MG63 (cell line): ENCODE data around the gene MAPKAPK5. TPM values are rescaled to one million over a fixed set of nuclear protein-coding genes. Genes with fewer than 3 reads are reported as not detected.
"Not testable (repeated sequence)": the region's sequence is repeated elsewhere in the genome, so short reads cannot be mapped to it uniquely, and the experiment has no call there.

Source experiments
- DNase-seq: peaks from one replicate; pipeline ENCODE4 v3.0.0-alpha.2; 2020
- H3K27me3 ChIP-seq: fragments of 250-450 bp; sonication (Bioruptor Pico); 2 replicates; pipeline ENCODE4 v1.5.1; 2020; ENCODE audit warnings: mild to moderate bottlenecking, moderate library complexity
- H3K36me3 ChIP-seq: fragments of 250-450 bp; sonication (Bioruptor Pico); 2 replicates; pipeline ENCODE4 v1.5.1; 2020; ENCODE audit warnings: mild to moderate bottlenecking, moderate library complexity
- H3K4me3 ChIP-seq: fragments of 250-450 bp; sonication (Bioruptor Pico); 2 replicates; pipeline ENCODE4 v1.5.1; 2020; ENCODE audit warnings: mild to moderate bottlenecking, moderate library complexity
- H3K9me3 ChIP-seq: fragments of 250-450 bp; sonication (Bioruptor Pico); 2 replicates; pipeline ENCODE4 v1.5.1; 2020; ENCODE audit warnings: mild to moderate bottlenecking, moderate library complexity
- total RNA-seq: library from RNA; depleted of rRNA; stranded (reverse); fragments of >200 nt; shearing (Covaris generic); gene quantifications from 2 replicates; pipeline ENCODE4 v1.2.3, GENCODE V29; 2014; ENCODE audit warnings: low replicate concordance; rRNA removed

MAPKAPK5 gene, protein sequence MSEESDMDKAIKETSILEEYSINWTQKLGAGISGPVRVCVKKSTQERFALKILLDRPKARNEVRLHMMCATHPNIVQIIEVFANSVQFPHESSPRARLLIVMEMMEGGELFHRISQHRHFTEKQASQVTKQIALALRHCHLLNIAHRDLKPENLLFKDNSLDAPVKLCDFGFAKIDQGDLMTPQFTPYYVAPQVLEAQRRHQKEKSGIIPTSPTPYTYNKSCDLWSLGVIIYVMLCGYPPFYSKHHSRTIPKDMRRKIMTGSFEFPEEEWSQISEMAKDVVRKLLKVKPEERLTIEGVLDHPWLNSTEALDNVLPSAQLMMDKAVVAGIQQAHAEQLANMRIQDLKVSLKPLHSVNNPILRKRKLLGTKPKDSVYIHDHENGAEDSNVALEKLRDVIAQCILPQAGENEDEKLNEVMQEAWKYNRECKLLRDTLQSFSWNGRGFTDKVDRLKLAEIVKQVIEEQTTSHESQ
- 22.5 and 46.4 TPM in 2 replicates for total RNA-seq

DNA sequence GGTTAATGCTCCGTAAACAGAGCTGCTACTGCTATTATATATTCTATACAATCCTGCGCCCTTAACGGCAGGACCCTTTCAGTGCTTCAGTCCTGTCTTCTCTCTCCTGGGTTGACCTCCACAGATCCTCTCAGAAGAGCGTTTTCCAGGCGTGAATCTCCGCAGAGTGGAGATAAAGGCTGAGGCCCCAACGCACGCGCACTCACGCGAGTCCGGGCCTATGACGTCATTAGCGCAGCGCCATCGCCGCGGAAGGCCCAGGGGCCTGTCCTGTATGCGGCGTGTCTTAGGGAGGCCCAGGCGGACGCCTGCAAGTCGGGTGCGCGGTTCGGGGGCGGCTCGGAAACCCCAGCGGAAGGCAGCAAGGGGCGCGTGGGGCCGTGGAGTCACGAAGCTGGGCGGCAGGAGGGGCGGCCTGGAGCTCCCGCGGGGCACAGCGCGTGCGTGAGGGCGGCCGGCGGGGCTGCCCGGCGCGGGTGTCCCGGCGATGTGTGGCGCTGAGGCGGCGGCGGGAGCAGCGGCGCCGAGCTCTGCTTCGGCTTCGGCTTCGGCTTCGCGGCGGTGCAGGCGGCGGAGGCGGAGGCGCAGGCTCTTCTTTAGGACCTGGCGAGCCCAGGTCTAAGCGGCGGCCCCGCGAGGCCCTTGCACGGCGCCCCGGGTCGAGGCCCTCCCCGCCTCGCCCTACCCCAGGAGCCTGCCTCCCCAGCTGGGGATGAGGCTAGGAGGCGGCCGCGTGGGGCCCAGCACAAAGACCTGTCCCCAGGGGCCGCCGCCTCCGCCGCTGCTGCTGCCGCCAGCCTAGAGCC is at the start of gene MAPKAPK5:
TSS of gene MAPKAPK5 (plus strand) at position 479 of the 806 bp plus-strand sequence. CDS start 506 bp downstream, outside the sequence.
- peak within 1 kb of the TSS; percentile 78 for H3K4me3 ChIP-seq

DNA sequence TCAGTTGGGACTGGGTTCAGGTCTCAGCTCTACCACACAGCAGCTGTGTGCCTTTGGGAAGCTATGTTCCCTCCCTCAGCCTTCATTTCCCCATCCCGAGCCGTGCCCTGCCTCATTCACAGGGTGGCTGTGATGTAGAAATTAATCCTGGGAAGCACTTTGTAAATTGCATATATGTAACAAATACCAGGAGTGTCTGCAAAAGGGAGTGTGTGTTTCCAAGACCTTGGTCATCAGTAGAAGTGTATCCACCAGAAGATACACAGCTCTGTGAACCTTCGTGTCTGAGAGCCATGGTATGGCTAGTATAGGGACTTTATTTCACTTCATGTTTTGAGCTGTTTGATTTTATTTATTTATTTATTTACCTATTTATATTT is 49.2 kb upstream of the MAPKAPK5 start:
- no peaks in the 10 kb centered on the region for H3K9me3 ChIP-seq
- DNase-seq: no peak
- H3K36me3 ChIP-seq: no peaks in the 10 kb centered on the region; the same call in none of the 2 replicates
- H3K4me3 ChIP-seq: no peak overlapping the region
- H3K27me3 ChIP-seq: no peaks in the 10 kb centered on the region

More for the DNA sequence above, at the start of gene MAPKAPK5:
- Histone ChIP-seq H3K36me3 (peaks cover 38% of the 10 kb centered on the region), H3K9me3 (no peaks in the 10 kb centered on the region), H3K27me3 (no peaks in the 10 kb centered on the region)
- DNase-seq: peak; percentile 92

DNA sequence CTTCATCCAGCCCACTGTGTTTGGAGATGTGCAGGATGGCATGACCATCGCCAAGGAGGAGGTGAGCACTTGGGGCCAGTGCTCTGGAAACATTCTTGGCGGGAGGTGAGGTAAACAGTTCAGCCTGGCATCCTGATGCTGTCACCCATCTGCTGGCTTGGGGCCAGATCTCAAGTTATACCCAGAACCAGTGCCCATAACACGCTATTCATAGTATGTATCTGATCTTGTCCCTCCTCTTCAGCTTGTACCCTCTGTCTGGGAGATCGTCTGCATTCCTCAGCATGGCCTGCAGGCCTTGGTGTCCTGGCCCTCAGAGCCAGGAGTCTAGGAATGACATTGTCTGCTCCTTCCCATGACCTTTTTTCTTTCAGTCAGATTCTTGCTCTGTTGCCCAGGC is 43.8 kb upstream of the MAPKAPK5 start:
- no peak overlapping the region for H3K4me3 ChIP-seq
- no peak for DNase-seq
- H3K27me3 ChIP-seq: no peaks in the 10 kb centered on the region
- no peaks in the 10 kb centered on the region for H3K9me3 ChIP-seq
- H3K36me3 ChIP-seq: peaks cover 14% of the 10 kb centered on the region

DNA sequence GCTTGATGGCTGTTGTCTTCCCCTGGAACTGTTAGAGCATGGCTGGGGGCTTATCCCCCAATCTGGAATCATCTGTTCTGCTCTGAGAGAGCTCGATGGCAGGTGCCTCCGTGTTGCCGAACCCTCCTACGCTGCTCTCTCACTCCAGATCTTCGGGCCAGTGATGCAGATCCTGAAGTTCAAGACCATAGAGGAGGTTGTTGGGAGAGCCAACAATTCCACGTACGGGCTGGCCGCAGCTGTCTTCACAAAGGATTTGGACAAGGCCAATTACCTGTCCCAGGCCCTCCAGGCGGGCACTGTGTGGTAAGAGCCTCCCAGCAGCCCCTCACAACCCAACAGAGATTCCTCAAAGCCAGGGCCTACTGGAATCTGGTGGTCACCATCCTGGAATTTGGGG is 42.3 kb upstream of the MAPKAPK5 start:
- peaks cover 14% of the 10 kb centered on the region for H3K36me3 ChIP-seq
- H3K9me3 ChIP-seq: no peaks in the 10 kb centered on the region
- no peak overlapping the region for H3K4me3 ChIP-seq
- H3K27me3 ChIP-seq: no peaks in the 10 kb centered on the region
- no peak for DNase-seq

DNA sequence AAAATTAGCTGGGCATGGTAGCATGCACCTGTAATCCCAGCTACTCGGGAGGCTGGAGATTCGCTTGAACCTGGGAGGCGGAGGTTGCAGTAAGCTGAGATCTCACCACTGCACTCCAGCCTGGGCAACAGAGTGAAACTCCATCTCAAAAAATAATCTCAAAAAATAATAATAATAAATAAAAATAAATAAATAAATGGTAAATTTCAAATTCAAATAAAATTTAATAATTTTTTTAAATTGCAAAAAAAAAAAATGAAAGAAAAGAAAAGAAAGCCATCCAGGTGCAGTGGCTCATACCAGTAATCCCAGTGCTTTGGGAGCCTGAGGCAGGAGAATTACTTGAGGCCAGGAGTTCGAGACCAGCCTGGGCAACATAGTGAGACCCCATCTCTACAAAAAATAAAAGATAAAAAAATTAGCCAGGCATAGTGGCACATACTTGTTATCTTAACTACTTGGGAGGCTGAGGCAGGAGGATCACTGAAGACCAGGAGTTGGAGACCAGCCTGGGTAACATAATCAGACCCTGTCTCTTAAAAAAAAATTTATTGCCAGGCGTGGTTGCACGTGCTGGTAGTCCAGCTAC is 38.9 kb upstream of the MAPKAPK5 start:
- no peak for DNase-seq
- Histone ChIP-seq H3K36me3 (peaks cover 14% of the 10 kb centered on the region), H3K4me3 (no peak overlapping the region), H3K27me3 (no peaks in the 10 kb centered on the region), H3K9me3 (no peaks in the 10 kb centered on the region)

DNA sequence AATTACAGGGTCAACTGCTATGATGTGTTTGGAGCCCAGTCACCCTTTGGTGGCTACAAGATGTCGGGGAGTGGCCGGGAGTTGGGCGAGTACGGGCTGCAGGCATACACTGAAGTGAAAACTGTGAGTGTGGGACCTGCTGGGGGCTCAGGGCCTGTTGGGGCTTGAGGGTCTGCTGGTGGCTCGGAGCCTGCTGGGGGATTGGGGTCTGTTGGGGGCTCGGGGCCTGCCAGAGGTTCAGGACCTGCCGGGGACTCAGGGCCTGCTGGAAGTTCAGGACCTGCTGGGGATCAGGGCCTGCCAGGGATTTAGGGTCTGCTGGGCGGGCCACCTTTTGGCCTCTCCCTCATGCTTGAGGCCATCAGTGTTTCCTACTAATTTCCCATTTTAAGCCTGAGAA is 38.2 kb upstream of the MAPKAPK5 start:
- no peak for DNase-seq
- Histone ChIP-seq H3K27me3 (no peaks in the 10 kb centered on the region), H3K36me3 (peaks cover 14% of the 10 kb centered on the region), H3K9me3 (no peaks in the 10 kb centered on the region), H3K4me3 (no peak overlapping the region)

DNA sequence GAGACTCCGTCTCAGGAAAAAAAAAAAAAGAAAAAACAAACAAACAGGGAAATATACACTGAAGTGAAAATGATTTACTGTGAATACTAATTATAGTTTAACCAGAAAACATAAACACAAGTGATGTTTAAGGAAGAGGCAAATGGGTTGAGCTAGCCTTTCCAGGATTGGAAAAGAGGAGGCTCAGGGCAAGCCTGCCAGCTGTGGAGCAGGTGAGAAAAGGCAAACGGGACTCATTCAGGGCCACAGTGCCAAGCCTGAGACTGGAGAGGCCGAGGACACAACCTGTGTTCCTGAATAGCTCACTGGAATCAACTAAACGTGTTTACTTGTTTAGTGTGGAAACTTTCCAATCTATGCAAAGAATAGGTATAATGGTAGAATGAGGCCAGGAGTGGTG is 35.7 kb upstream of the MAPKAPK5 start:
- Histone ChIP-seq H3K36me3 (peaks cover 3% of the 10 kb centered on the region; the same call in 1 of the 2 replicates), H3K27me3 (no peaks in the 10 kb centered on the region), H3K9me3 (no peaks in the 10 kb centered on the region), H3K4me3 (no peak overlapping the region)
- DNase-seq: no peak

DNA sequence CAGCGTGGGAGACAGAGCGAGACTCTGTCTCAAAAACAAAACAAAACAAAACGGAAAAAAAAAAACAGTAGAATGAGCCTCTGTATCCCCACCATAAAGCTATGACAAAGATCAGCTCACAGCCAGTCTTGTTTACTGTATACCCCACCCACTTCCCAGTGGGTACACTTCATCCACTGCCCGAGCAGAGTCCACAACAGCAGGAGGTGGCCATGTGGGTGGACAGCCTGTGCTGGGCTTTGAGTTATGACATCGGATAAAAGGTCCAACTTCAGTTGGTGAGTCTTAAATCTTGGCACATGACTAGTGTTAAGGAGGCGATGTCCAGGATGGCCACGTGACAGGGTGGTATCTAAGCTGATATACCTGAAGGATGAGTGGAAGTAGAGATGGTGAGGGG is 34.8 kb upstream of the MAPKAPK5 start:
- Histone ChIP-seq H3K9me3 (no peaks in the 10 kb centered on the region), H3K4me3 (no peak overlapping the region), H3K27me3 (no peaks in the 10 kb centered on the region), H3K36me3 (peaks cover 3% of the 10 kb centered on the region; the same call in 1 of the 2 replicates)
- DNase-seq: no peak

DNA sequence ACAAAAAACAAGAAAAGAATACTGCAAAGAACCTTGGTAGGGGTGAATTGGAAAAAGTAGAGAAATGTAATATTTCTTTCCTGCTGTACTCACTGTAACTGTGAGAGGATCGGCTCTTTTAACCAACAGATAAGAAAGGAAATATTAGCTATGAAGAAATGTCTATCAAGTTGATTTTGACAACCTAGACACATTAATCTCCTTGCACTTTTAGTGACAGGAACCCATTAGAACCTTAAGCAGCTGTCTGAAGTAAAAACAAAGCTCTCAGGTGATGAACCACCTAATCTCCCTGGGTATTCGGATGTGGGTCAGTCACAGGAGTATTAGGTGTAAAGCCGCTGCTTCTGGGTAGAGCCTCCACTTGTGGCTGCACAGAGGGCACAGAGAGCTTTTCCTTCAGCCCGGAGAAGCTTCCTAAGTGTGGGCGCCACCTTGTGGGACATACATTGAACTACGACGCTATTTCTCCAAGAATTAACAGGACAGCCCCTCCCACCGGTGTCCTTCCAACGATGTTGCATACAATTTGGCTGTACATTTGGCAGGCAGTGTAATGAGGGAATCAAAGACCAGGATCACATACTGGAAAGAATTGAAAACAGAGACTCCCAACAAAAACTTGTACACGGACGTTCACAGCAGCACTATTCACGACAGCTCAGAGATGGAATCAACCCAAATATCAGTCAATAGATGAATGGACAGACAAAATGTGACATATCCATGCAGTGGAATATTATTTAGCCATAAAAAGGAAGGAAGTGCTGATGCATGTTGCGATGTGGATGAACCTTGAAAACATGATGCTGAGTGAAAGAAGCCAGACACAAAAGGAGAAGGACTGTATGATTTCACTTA is 28.9 kb upstream of the MAPKAPK5 start:
- peak; percentile 61 for DNase-seq
- H3K9me3 ChIP-seq: no peaks in the 10 kb centered on the region
- H3K4me3 ChIP-seq: no peak overlapping the region
- no peaks in the 10 kb centered on the region; the same call in 1 of the 2 replicates for H3K27me3 ChIP-seq
- H3K36me3 ChIP-seq: peaks cover 3% of the 10 kb centered on the region; the same call in 1 of the 2 replicates

DNA sequence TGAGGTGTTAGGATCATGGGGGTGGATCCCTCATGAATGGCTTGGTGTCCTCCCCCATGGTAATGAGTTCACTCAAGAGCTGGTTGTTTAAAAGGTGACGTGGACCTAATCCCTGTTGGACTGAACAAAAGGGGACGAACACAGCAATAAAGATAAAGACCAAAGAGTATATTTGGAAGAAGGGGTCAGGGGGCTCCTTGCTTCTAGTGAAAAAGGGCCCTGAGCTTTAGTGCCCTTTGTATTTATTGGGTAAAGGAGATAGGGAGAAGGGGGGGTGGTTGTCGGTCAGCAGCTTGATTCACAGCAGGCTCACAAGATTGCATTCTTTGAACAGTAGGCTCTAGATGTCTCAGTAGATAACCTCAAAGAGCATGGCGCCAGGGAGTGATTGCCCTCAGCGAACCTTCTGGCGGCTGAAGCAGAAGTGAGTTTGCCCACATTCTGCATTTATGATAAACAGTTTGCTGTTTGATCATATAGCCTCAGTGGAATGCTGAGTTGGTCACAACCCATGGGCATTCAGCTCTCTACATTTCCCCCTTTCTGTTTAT is 25.9 kb upstream of the MAPKAPK5 start:
- Histone ChIP-seq H3K36me3 (no peaks in the 10 kb centered on the region), H3K4me3 (no peak overlapping the region), H3K27me3 (no peaks in the 10 kb centered on the region; the same call in 1 of the 2 replicates), H3K9me3 (no peaks in the 10 kb centered on the region)
- no peak for DNase-seq

DNA sequence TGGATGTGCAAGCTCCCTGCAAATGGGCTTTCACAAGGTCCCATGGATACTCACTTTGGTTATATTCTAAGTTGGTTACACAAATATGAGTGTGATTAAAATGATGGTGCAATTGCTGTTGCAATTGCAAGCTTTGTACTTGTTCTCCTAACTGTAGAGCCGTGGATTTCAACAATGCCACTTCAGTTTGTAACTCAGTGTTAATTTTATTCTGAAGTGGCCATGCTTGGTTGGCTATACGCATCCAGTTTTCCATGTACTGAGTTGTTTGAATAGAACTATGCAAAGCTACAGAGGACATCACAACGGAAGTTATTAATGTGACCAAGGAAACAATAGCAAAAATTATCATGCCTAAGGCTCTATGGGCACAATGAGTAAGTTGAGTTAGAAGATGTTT is 25.1 kb upstream of the MAPKAPK5 start:
- H3K27me3 ChIP-seq, DNase-seq, H3K9me3 ChIP-seq, H3K36me3 ChIP-seq, H3K4me3 ChIP-seq: not testable (repeated sequence)

DNA sequence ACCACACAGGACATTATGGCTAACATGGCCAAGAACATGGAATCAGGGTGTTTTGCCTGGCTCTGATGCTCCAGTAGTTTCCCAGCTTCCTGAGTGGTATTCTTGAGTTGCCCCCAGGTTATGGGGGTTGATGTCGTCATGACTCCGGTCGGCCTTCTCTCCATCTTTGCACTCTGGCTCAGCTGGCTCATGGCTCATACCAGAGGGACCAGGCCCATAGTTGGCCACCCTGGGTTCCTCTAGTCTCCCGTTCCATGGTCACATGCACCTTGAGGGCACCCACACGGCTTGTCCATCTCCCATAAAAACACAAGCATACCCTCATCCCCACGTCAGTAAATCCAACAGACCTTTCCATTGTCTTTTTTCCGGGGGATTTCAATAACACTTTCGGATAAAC is 23.7 kb upstream of the MAPKAPK5 start:
- DNase-seq: no peak
- no peak overlapping the region for H3K4me3 ChIP-seq
- peaks cover 18% of the 10 kb centered on the region for H3K27me3 ChIP-seq
- H3K9me3 ChIP-seq: no peaks in the 10 kb centered on the region
- H3K36me3 ChIP-seq: no peaks in the 10 kb centered on the region

DNA sequence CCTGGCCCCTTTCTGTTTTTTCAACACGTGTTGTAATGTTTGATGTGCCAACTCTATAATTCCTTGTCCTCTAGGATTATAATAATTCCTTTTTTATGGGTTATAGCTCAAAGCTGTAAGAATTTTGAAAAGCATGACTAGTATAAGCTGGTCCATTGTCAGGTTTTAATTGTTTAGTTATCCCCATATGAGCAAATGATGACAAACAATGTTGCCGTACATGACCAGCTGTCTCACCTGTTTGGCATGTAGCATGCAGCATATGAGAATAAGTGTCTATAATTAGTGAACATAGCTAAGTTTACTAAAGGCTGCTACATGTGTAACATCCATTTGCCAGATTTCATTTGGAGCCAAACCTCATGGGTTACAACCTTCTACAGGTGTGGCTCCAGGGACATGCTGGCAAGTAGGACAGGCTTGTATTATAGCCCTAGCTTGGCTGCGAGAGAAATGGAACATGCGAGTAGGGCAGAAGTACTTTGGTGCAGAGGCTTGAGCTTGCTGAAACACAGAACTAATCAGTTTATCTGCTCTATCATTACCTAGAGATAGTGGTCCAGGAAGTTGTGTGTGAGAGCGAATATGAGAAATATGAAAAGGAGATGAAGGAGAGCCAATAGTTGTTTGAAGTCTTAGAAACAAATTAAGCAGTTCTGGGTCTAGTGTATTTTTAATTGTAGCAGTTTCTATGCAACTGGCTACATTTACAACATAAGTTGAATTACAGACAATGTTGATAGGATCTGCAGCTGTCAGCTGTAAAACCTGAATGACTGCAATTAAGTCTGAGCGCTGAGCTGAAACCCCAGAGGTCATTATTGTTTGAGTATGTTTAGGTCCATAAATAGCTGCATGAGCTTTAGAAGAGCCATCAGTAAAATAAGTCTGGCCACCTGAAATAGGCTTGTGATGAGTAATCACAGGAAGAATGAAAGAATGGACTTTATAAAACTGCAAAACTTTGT is 22.6 kb upstream of the MAPKAPK5 start:
- no peaks in the 10 kb centered on the region for H3K36me3 ChIP-seq
- H3K4me3 ChIP-seq: no peak overlapping the region
- peaks cover 19% of the 10 kb centered on the region for H3K27me3 ChIP-seq
- DNase-seq: no peak
- H3K9me3 ChIP-seq: no peaks in the 10 kb centered on the region

DNA sequence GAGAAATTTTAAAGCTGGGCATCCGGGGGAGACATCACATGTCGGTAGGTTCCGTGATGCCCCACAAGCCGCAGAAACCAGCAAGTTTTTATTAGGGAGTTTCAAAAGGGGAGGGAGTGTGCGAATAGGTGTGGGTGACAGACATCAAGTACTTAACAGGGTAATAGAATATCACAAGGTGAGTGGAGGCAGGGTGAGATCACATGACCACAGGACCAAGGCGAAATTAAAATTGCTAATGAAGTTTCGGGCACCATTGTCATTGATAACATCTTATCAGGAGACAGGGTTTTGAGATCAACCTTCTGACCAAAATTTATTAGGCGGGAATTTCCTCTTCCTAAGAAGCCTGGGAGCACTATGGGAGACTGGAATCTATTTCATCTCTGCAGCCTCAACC is 21.2 kb upstream of the MAPKAPK5 start:
- H3K9me3 ChIP-seq, DNase-seq, H3K4me3 ChIP-seq, H3K36me3 ChIP-seq: not testable (repeated sequence)
- H3K27me3 ChIP-seq: peaks cover 19% of the 10 kb centered on the region

DNA sequence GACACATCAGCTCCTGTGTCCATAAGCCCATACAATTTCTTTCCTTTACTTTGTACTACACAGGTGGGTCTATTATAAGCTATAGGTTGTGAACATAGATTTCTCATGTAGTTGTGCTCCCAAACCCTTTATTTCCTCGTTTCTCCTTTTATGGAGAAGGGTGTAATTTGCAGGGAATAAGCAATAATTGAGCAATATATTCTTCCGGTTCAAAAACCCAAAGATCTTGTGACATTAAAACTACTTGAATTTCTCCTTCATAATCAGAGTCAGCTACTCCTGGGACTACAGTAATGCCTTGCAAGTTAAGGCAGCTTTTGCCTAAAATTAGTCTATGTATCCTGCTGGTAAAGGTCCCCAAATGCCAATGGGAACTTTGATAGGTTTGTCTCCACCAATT is 19.1 kb upstream of the MAPKAPK5 start:
- H3K27me3 ChIP-seq: peaks cover 19% of the 10 kb centered on the region
- H3K36me3 ChIP-seq: no peaks in the 10 kb centered on the region
- no peaks in the 10 kb centered on the region for H3K9me3 ChIP-seq
- H3K4me3 ChIP-seq: no peak overlapping the region
- no peak for DNase-seq
